Trophoblast cell (in vitro differentiated cells and primary cell): ENCODE measurements around the gene PXDN.

Experiments used
- DNase-seq, 2 donors: peaks; one replicate each; pipeline ENCODE4 v3.0.0-alpha.2; 2016
- H2AFZ ChIP-seq: 2 replicates; pipeline ENCODE4 v1.6.1; 2013; ENCODE audit warnings: low read length, moderate library complexity, mild to moderate bottlenecking; ENCODE audit not compliant: insufficient read depth, poor library complexity
- H2AK5ac ChIP-seq: 2 replicates; pipeline ENCODE4 v1.6.1; 2013; ENCODE audit warnings: mild to moderate bottlenecking, low read length
- H2BK120ac ChIP-seq: 2 replicates; pipeline ENCODE4 v1.6.1; 2013; ENCODE audit warnings: low read length, mild to moderate bottlenecking, moderate library complexity; ENCODE audit not compliant: insufficient read depth, poor library complexity
- H2BK12ac ChIP-seq: 2 replicates; pipeline ENCODE4 v1.6.1; 2013; ENCODE audit warnings: mild to moderate bottlenecking, low read length, moderate library complexity
- H2BK5ac ChIP-seq: 2 replicates; pipeline ENCODE4 v1.6.1; 2013; ENCODE audit warnings: low read length, low read depth, moderate library complexity, mild to moderate bottlenecking; ENCODE audit not compliant: poor library complexity
- H3K14ac ChIP-seq: 2 replicates; pipeline ENCODE4 v1.6.1; 2013; ENCODE audit warnings: mild to moderate bottlenecking, low read length
- H3K18ac ChIP-seq: 2 replicates; pipeline ENCODE4 v1.6.1; 2013; ENCODE audit warnings: mild to moderate bottlenecking, low read length
- H3K23ac ChIP-seq: 2 replicates; pipeline ENCODE4 v1.6.1; 2013; ENCODE audit warnings: low read length
- H3K27ac ChIP-seq: 2 replicates; pipeline ENCODE4 v1.5.1; 2013; ENCODE audit warnings: low read depth, mild to moderate bottlenecking, inconsistent platforms, low read length, moderate library complexity
- H3K27me3 ChIP-seq: 2 replicates; pipeline ENCODE4 v1.6.1; 2013; ENCODE audit warnings: inconsistent platforms, mild to moderate bottlenecking, low read length, moderate library complexity; ENCODE audit not compliant: insufficient read depth
- H3K36me3 ChIP-seq, 2 experiments: 1 replicate in 1 of 2; 2 replicates in 1 of 2; pipeline ENCODE4 v1.6.1; 2013; ENCODE audit warnings: low read length in 2 of 2, mild to moderate bottlenecking in 2 of 2, moderate library complexity in 1 of 2; ENCODE audit not compliant: insufficient read depth in 2 of 2, control insufficient read depth in 1 of 2
- H3K4ac ChIP-seq: 2 replicates; pipeline ENCODE4 v1.6.1; 2013; ENCODE audit warnings: low read depth, mild to moderate bottlenecking, low read length, moderate library complexity
- H3K4me1 ChIP-seq, 2 experiments: 1 replicate in 1 of 2; 2 replicates in 1 of 2; pipeline ENCODE4 v1.6.1; 2013; ENCODE audit warnings: low read length in 2 of 2, mild to moderate bottlenecking in 2 of 2, moderate library complexity in 1 of 2; ENCODE audit not compliant: insufficient read depth in 2 of 2, control insufficient read depth in 1 of 2
- H3K4me2 ChIP-seq: 2 replicates; pipeline ENCODE4 v1.6.1; 2013; ENCODE audit warnings: inconsistent platforms, mild to moderate bottlenecking, low read length, moderate library complexity
- H3K4me3 ChIP-seq: 2 replicates; pipeline ENCODE4 v1.5.1; 2013; ENCODE audit warnings: mild to moderate bottlenecking, low read depth, low read length, inconsistent platforms
- H3K79me1 ChIP-seq: one replicate; pipeline ENCODE4 v1.6.1; 2013; ENCODE audit warnings: low read length
- H3K79me2 ChIP-seq: 2 replicates; pipeline ENCODE4 v1.6.1; 2013; ENCODE audit warnings: low read length, mild to moderate bottlenecking; ENCODE audit not compliant: control insufficient read depth, insufficient read depth, poor library complexity
- H3K9ac ChIP-seq: 2 replicates; pipeline ENCODE4 v1.6.1; 2013; ENCODE audit warnings: mild to moderate bottlenecking, low read length
- H3K9me3 ChIP-seq: 2 replicates; pipeline ENCODE4 v1.6.1; 2013; ENCODE audit warnings: low read depth, mild to moderate bottlenecking, control low read depth, inconsistent platforms, low read length; ENCODE audit not compliant: insufficient read depth
- H4K12ac ChIP-seq: 2 replicates; pipeline ENCODE4 v1.6.1; 2013; ENCODE audit warnings: low read depth, mild to moderate bottlenecking, low read length, moderate library complexity
- H4K8ac ChIP-seq: 2 replicates; pipeline ENCODE4 v1.6.1; 2013; ENCODE audit warnings: low read depth, mild to moderate bottlenecking, low read length, moderate library complexity
- H4K91ac ChIP-seq: one replicate; pipeline ENCODE4 v1.6.1; 2013; ENCODE audit warnings: low read depth, mild to moderate bottlenecking, low read length, moderate library complexity
- WGBS: extraction: QIAGEN DNeasy Blood & Tissue Kit; methylation state at CpG from one replicate; pipeline ENCODE4 v1.1.7; 2013; ENCODE audit warnings: missing lambda C conversion rate; ENCODE audit not compliant: insufficient read length, insufficient coverage; ENCODE audit errors: extremely low coverage; 5-methylcytosine and 5-hydroxymethylcytosine counted together

The PXDN gene

DNA sequence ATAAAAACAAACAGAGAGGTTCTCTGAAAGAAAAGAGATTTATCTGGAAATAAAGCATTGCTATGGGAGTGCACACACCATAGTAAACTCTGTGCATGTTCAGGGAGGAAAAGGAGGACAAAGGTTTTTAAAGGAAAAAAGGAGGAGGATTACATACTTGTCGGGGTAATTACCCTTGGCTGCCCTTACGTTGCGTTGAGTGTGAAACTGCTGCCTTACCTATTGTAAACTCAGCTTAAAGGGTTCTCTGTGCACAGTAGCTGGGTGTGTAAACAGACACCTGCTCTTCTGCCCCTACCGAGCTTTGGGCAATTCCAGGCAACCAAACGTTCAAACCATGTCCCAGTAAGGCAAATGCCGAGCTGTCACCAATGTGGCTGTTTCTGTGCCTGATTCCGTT lies 29.6 kb upstream of the PXDN start:
- Histone ChIP-seq H3K79me2 (peaks cover 2% of the 10 kb centered on the region), H2AFZ (no peak overlapping the region), H2BK5ac (peak overlapping the region; percentile 50), H3K27ac (peak overlapping the region; percentile 47), H3K23ac (no peak overlapping the region), H3K18ac (no peak overlapping the region), H3K79me1 (peaks cover 31% of the 10 kb centered on the region), H4K8ac (no peak overlapping the region), H3K9ac (no peak overlapping the region), H3K9me3 (no peaks in the 10 kb centered on the region), H3K36me3 (no peaks in the 10 kb centered on the region), H3K14ac (peak overlapping the region; percentile 18), H3K4me3 (no peak overlapping the region), H2AK5ac (peak overlapping the region; percentile 17), H4K12ac (no peak overlapping the region), H3K27me3 (no peaks in the 10 kb centered on the region), H3K4me2 (no peak overlapping the region), H2BK12ac (peak overlapping the region; percentile 80), H3K4ac (no peak overlapping the region), H2BK120ac (peak overlapping the region; percentile 26), H3K4me1 (peaks cover 29 to 39% of the 10 kb centered on the region in 2 experiments), H4K91ac (peak overlapping the region; percentile 49)
- WGBS: no CpG with 5 or more reads among the region's 7 CpGs
- peak; percentile 6 to 53 for DNase-seq

DNA sequence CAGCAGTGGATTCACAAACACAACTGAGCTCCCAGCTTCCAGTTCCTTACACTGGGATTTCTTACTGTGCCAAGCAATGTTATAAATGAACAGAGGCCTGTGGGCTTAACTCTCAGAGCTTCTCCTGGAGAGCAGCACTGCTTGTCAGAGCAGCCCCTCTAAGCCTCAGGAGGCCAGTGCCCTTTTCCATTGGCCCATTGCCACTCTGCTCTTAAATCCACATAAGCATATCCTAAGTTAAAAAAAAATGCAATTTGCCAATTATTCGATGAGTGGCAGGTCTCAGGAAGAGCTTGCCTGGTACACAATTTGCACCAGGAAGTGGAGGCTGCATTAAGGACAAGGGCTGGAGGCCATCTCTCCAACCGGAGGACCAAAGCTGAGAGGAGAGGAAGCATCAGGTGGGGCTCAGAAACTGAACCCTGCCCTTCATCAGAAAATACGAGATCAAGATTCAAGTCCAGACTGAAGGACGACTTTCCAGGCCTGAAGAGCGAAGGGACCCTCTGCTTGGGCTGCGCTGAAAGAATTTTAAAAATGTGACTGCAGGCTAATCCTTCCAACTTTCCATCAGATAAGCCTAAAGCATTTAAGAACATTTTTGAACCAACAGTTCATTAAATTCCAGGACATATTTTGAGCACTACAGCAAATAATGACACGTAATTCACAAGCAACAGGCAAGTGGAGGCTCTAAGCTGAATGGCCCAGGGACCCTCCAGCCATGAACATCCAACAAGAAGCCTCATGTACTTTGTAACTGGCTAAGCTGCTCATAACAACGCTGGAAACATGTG lies 28.4 kb upstream of the PXDN start:
- no peak overlapping the region for H3K23ac ChIP-seq
- no peaks in the 10 kb centered on the region for H3K9me3 ChIP-seq
- no peak overlapping the region for H3K4me3 ChIP-seq
- peak; percentile 19 to 81 for DNase-seq
- H3K27ac ChIP-seq: peak overlapping the region; percentile 66
- no CpG with 5 or more reads among the region's 8 CpGs for WGBS
- H3K36me3 ChIP-seq: no peaks in the 10 kb centered on the region
- H2AFZ ChIP-seq: no peak overlapping the region
- H4K12ac ChIP-seq: no peak overlapping the region
- peak overlapping the region; percentile 87 for H2BK12ac ChIP-seq
- peak overlapping the region; percentile 85 for H2BK5ac ChIP-seq
- H3K9ac ChIP-seq: no peak overlapping the region
- H3K79me2 ChIP-seq: peaks cover 2% of the 10 kb centered on the region
- peak overlapping the region; percentile 76 for H2AK5ac ChIP-seq
- H3K4me1 ChIP-seq: peaks cover 29 to 33% of the 10 kb centered on the region in 2 experiments
- H4K8ac ChIP-seq: peak overlapping the region; percentile 33
- peak overlapping the region; percentile 90 for H4K91ac ChIP-seq
- peak overlapping the region; percentile 84 for H2BK120ac ChIP-seq
- H3K4me2 ChIP-seq: peak overlapping the region; percentile 37
- peaks cover 31% of the 10 kb centered on the region for H3K79me1 ChIP-seq
- peak overlapping the region; percentile 7 for H3K4ac ChIP-seq
- H3K18ac ChIP-seq: peak overlapping the region; percentile 15
- H3K27me3 ChIP-seq: no peaks in the 10 kb centered on the region
- H3K14ac ChIP-seq: peak overlapping the region; percentile 50

DNA sequence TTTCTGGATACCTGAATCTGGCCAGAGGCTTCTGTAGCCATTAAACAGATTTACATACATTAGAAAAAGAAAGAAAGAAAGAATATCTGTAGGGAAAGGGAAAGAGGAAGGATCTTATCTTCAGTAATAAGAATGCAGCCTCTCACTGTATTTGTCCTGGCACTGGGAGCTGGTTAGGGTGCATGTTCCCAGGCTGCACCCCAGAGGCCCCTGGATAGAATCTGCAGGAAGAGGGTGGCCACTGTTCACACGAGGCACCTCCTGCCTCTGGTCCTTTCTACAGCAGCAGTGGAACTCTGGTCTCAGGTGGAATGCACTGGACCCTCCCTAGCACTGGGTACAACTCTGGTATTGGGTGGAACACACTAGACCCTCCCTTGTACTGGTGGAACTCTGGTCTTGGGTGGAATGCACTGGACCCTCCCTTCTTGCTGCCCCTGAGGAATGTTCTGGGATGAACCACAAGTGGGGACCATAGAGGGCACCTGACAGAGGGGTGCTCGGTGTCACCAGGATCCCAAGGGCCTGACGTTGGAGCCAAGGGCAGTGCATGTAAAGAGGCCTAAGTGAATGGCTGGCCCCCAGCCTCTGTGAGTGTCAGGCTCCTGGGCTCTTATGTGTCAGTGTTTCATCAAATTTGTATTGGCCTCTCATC lies 27.4 kb upstream of the PXDN start:
- Histone ChIP-seq H3K14ac (peak overlapping the region; percentile 35), H3K4me3 (no peak overlapping the region), H3K27ac (peak overlapping the region; percentile 51), H3K18ac (peak overlapping the region; percentile 22), H2BK120ac (peak overlapping the region; percentile 84), H4K91ac (peak overlapping the region; percentile 87), H2BK12ac (peak overlapping the region; percentile 87), H3K9me3 (no peaks in the 10 kb centered on the region), H3K9ac (no peak overlapping the region), H4K12ac (no peak overlapping the region), H2BK5ac (peak overlapping the region; percentile 38), H3K4me2 (no peak overlapping the region), H3K4ac (peak overlapping the region; percentile 7), H4K8ac (peak overlapping the region; percentile 40), H3K27me3 (no peaks in the 10 kb centered on the region), H2AFZ (no peak overlapping the region), H3K79me2 (no peaks in the 10 kb centered on the region), H3K23ac (no peak overlapping the region), H3K36me3 (no peaks in the 10 kb centered on the region), H2AK5ac (peak overlapping the region; percentile 76), H3K4me1 (peaks cover 35 to 39% of the 10 kb centered on the region in 2 experiments), H3K79me1 (peaks cover 31% of the 10 kb centered on the region)
- WGBS: no CpG with 5 or more reads among the region's 3 CpGs
- DNase-seq: no peak

DNA sequence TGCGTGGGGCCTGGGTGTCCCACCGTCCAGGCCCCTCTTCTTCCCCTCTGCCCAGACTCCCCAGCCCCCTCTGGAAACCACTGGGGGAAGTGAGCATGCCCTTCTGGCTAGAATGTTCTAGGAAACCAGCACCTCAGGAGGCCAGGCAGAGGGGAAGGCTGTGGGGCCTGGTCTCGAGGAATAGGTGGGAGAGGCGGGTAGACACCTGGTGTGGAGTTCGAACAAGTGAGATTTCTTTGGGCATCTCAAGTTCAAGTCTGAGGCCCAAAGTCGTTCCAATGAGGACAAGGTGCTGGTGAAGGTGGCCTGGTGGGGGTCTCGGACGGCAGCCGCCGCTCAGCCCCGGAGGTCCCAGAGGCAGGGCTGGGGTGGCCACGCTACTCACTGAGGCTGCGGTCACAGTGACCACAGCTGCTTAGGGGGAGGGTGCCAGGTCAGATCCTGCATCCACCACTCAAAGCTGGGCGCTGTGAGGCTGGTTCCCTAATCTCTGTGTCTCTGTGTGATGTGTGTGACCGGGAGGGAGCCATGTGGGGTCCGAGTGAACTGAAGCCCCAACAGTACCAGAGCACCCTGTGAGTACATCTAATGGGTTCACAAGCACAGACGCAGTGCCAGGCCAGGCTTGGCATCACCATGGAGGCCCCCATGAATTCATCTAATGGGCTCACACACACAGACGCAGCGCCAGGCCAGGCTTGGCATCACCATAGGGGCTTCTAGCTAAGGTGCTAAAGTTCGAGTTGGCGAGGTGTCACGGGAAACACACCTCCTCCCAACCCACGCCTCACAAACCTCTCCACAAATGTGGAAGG lies 26.5 kb upstream of the PXDN start:
- peak overlapping the region; percentile 14 for H2BK5ac ChIP-seq
- H3K27ac ChIP-seq: no peak overlapping the region
- no peaks in the 10 kb centered on the region for H3K9me3 ChIP-seq
- H3K4me3 ChIP-seq: no peak overlapping the region
- H3K14ac ChIP-seq: peak overlapping the region; percentile 45
- H3K4me1 ChIP-seq: peaks cover 42% of the 10 kb centered on the region in 2 experiments
- H3K4ac ChIP-seq: no peak overlapping the region
- H3K79me1 ChIP-seq: peaks cover 30% of the 10 kb centered on the region
- H2BK12ac ChIP-seq: peak overlapping the region; percentile 90
- H3K23ac ChIP-seq: no peak overlapping the region
- peak overlapping the region; percentile 70 for H2AK5ac ChIP-seq
- H2BK120ac ChIP-seq: peak overlapping the region; percentile 57
- no CpG with 5 or more reads among the region's 23 CpGs for WGBS
- no peak for DNase-seq
- H3K27me3 ChIP-seq: no peaks in the 10 kb centered on the region
- H3K18ac ChIP-seq: peak overlapping the region; percentile 35
- H2AFZ ChIP-seq: no peak overlapping the region
- peak overlapping the region; percentile 87 for H4K91ac ChIP-seq
- peak overlapping the region; percentile 2 for H4K8ac ChIP-seq
- H3K4me2 ChIP-seq: no peak overlapping the region
- no peak overlapping the region for H3K9ac ChIP-seq
- H3K79me2 ChIP-seq: no peaks in the 10 kb centered on the region
- H4K12ac ChIP-seq: no peak overlapping the region
- no peaks in the 10 kb centered on the region for H3K36me3 ChIP-seq
